HuH-7.5 (cell line): ENCODE data around the gene RNPEPL1.

Experiments used
- DNase-seq: peaks from one replicate; pipeline ENCODE4 v3.0.0; 2011; ENCODE audit warnings: low spot score

The RNPEPL1 gene

DNA sequence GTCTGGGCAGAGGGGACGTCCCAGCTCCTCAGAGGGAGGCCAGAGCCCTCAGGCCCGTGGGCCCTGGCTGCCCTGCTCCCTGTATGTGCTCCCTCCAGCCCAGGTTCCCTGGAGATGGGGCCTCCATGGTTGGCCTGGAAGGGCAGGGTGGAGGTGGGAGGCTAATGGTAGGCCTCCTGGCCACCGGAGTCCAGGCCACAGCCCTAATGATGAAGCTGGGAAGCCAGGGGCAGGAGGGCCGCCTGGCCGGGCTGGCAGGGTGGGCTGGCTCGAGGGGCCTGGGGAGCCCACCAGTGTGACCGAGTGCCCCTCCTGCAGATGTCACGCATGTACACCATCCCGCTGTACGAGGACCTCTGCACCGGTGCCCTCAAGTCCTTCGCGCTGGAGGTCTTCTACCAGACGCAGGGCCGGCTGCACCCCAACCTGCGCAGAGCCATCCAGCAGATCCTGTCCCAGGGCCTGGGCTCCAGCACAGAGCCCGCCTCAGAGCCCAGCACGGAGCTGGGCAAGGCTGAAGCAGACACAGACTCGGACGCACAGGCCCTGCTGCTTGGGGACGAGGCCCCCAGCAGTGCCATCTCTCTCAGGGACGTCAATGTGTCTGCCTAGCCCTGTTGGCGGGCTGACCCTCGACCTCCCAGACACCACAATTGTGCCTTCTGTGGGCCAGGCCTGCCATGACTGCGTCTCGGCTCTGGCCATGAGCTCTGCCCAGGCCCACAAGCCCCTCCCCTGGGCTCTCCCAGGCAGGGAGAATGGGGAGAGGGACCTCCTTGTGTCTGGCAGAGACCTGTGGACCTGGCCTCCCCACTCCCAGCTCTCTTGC is 9.2 kb downstream of the RNPEPL1 start:
- DNase-seq, result no peak

DNA sequence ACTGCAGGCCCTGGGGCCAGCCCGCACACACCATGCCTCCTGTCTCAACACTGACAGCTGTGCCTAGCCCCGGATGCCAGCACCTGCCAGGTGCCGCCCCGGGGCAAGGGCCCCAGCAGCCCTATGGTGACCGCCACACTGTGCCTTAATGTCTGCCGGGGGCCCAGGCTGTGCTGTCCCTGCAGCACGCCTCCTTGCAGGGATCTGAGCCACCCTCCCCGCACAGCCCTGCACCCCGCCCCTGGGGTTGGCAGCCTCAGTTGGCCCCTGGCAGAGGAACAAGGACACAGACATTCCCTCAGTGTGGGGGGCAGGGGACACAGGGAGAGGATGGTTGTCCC is 9.8 kb downstream of the RNPEPL1 start:
- DNase-seq, result no peak

DNA sequence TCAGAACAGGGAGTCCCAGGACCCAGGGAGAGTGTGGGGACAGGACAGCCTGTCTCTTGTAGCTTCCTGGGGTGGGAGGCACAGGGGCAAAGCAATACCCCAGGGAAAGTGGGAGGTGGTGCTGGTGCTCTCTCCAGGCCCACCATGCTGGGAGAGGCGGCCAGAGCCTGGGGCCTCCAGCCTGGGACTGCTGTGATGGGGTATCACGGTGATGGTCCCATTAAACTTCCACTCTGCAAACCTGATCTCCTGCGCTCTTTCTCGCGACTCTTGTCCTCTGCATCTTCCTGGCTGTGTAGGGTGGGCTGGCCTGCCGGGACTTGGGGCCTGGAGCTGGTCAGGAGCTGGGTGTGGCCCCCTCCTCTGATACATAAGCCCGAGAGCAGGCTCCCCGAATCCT is 10.2 kb downstream of the RNPEPL1 start:
- no peak for DNase-seq

DNA sequence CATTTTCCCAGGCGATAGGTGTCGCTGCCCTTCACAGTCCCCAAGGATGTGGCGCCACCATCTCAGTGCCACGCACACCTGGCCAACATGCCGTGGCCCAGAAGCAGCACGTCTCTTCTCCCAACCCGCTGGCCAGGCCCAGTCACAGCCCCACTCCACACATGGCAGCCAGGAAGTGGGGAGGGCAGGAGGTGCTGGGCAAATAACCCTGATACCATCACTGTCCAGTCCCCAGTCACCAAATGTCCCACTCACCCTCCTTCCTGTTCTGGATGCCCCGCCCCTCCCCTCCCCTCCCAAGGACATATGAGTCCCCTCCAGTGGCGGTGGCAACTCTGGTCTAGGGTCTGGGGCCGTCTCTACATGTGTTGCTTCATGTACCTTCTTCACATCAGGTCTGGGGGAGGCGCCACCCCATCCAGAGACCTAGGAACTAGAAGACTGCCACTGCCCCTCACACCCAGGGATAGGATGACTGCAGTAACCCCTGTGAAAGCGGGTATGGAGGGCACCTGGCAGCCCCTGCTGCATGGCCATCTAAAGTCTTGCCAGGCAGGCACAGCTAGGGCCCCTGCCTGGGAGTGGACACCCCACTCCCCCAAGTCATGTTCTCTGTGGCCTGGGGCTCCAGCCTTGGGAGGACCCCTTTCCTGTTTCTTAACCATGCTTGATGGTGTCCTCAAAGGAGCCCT is 10.9 kb downstream of the RNPEPL1 start:
- no peak for DNase-seq

DNA sequence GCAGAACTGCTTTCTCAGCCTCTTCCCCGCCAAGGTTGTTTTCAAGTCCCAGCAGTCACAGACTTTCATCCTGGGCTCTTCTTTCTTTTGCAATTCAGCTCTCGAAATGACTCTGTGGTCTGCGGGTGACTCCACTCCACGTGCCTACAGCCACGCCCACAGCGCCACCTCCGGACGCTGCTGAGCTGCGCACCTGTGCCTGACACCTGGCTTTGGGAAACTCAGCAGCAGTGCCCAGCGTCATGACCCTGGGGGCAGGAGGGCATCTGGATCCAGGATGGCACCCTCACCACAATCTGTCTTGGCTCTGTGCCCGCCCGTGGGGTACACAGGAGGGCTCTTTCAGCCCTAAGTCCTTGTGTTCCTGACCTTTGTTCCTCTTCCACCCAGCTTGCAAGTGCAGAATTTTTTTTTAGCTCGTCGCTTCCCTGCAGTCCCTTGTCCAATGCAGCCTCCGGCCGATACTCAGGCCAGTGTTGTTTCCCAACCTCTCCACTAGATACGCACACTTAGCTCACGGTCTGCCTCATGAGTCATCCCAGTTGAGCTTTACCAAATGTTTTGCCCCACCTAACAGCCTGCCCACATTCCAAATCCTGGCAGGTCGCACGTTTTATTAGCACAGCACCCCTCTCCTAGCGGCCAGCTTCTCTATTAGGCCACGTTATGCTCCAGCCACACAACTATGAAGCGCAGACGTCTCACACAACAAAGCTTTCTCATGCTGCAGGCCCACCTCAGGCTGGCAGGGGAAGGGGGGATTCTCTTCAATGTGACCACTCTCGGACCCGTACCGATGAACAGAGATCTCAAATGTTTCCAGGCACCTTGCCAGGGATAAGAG is 11.7 kb downstream of the RNPEPL1 start:
- DNase-seq, result no peak

DNA sequence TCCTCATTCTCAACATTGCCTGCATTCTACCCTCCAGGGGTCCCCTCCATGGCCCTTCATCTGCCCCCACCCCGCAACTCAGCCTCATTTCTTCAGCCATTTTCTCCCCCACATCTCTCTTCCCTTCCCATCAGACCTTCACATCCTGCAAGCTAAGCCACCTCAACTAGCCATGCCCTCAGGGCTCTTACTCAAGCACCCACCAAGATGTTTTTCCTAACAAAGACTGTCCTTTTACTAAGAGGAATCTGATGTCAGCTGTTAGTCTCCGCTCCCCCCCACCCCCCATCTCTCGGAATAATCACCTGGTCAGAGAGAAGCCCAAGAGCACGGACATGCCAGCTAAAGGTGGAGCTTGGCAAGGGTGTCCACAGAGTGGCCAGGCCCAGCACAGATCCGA is 13.5 kb downstream of the RNPEPL1 start:
- DNase-seq, result no peak

DNA sequence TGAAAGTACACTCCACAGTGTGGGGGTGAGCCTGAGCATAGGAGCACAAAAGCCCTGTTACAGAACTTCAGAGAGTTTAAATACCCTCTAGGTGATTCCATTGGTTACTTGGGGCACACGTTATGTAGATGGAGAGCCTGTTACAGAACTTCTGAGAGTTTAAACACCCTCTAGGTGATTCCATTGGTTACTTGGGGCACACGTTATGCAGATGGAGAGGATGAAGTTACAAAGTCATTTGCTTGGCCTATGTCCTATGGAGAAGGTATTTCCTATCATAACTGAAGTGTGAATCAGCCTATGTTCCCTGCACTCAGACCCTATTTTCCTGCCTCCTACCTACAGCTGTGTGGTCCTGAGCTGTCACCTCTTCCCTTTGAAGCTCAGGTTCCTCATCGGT is 14.5 kb downstream of the RNPEPL1 start:
- no peak for DNase-seq

DNA sequence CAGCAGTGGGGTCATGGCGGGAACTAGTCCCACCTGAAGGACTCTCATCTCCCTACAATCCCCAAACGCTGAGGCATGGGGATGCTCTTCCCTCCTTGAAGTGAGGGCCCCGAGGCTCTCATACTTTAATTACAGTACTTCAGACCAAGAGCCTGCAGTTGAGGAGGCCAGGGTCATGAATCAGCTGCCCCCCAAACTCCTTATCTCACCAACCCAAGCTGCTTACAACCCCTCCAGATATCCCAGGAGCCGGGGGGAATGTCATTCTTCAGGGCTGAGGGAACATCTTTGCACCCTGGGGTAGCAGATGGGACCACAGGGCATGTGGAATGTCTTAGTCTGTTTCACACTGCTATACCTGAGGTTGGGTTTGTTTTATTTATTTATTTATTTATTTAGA is 15.5 kb downstream of the RNPEPL1 start:
- no peak for DNase-seq

DNA sequence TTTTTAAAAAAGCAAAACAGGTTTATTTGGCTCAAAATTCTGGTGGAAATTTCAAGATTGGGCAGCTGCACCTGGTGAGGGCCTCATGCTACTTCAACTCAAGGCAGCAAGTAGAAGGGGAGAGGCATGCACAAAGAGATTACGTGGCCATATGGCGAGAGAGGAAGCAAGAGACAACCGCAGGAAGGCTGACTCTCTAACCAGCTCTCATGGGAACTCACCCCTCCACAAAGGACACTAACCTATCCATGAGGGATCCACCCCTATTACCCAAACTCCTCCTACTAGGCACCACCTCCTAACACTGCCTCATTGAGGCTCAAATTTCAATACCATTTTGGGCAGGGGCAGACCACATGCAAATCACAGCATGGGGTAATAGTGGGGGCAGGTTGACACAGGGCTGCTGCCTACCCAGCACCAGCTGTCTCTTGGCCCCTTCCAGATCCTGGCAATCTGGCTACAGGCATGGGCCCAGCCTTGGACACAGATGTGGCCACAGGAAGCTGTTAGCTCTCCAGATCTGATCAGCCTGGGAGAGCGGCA is 16.3 kb downstream of the RNPEPL1 start:
- DNase-seq, result no peak

DNA sequence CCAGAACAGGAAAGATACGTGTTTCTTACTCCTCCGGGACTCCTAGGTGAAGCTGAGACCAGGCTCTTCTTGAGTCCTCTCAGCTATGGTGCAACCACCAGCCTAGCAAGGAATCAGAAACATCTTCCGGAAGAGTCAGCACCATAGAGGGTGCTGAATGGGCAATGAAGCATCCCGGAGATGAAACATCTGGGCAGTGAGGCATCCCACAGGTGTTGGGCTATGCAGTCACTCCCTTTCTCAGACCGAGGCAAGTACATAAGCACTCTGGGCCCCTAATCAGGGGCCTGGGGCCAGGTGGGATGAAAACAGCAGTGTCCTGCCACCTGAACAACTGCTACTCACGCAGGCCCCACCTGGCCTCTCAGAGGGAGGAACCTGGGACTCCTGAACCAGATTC is 16.8 kb downstream of the RNPEPL1 start:
- DNase-seq, result no peak

DNA sequence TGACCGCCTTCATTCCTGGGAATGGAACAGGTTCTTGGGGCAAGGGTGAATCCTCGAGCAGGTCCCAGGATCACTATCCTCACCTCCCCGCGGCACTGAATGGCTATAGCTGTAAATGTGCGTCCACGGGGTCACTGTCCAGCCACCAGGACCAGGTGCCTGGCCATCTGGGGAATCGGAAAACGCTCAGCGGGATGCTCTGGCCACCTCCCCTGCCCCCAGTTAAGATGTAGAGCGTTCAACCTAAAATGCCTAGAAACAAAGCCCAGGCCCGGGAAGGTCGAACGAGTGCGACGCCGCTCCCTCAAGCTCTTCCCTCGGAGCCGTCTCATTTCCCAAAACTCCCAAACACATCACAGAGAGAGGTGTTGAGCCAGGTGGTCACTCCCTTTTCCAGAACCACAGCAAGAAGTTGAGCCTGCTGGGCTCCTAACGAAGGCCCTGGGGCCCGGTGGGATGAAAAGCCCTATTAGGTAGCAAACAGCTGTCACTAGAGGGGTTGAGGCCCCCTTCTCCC is 17.5 kb downstream of the RNPEPL1 start:
- no peak for DNase-seq

DNA sequence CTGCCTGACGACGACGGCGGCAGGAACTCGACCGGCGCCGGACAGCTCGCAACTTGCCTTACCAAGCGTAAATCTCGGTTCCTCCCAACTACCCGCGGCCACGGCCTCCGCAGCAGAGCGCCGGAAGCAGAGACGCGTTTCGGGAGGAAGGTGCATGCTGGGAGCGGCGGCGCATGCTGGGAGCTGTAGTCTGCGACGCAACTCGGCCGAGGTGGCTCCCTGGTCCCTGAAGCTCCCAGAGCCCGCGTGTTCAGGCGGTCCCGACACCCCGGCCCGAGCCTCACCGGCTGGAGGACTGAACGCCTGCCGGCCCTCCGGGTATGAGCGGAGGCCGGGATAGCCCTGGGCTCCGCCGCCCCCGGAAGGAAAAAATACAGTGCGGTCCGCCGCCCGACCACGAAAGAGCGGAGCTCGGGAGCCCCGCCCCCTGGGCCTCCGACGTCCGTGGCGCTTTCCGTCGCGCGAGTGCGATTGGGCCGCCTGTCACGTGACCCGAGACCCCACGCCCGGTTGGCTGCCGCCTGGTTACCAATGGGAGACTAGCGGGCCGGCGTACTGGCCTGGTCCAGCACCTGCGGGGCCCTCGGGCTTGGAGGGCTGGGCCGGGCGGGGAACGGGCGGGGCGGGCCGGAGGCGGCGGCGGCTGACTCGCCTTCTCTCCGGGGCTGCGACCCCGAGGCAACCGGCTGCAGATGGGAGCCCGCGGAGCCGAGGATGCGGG is 18.1 kb downstream of the RNPEPL1 start, which contains the start of gene CAPN10:
Gene CAPN10 (plus strand): TSS at position 537 of the 721 bp plus-strand sequence. CDS start 178 bp downstream, at position 715.
- DNase-seq, result peak; percentile 97

DNA sequence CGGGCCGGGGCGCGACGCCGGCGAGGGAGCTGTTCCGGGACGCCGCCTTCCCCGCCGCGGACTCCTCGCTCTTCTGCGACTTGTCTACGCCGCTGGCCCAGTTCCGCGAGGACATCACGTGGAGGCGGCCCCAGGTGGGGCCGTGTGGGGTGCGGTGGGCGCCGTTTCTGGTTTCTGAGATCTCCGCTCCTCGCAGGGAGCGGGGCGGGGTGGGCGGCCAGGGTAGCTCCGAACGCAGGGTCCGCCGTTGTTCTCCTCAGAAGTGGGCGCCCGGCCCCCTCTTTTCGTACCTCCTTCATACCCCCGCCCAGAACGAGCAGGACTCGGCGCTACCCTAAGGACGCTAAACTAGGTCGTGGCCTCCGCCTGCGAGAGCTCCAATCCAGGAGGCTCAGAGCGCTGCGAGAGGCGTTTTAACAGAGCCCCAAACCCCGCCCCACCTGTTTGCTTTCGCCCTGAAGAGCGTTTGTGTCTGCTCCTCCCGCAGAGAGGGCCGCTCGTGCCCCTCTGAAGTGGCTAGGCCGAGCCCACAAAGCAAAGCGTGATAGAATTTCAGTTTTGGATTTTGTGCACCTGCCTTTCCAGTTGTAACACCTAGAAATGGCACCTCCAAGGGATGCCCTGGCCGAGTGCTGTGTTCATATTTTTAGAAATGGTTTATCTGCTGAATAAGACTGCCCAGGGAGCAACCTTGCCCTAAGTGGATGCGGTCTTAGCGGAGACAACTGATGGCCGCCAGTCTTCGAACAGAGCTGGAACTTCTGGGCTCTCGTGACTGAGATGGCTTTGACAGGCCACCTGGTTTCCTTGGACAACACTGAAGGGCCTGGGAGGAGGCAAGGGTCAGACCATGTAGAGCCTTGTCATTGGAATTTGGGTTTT is 18.9 kb downstream of the RNPEPL1 start:
- peak; percentile 75 for DNase-seq

DNA sequence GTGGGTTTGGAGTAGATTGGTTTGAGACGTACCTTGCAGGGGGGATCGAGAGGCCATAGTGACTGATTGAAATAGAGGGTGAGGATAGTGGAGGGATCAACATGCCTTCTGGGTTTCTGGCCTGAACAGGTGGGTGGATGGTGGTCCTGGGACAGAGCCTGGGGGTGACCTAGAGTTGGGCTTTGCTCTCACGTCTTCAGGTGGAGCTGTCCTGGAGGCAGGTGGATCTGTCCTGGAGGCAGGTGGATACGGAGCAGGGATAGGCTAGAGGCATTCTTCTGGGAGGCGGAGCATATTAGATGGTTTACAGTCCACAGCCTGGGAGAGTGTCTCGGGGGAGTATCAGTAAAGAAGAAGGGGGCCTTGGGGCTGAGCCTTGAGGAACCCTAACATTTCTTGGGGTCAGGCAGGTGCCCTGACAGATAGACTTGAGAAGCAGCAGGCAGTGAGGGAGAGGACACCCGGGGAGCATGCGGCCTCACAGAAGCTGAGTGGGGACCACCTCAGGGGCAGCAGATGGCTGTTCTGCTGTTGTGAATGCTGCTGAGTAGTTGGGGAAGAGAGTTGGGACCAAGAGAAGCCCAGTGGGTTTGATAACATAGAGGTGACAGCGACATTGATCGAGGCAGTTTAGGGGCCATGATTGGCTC is 19.8 kb downstream of the RNPEPL1 start:
- no peak for DNase-seq

DNA sequence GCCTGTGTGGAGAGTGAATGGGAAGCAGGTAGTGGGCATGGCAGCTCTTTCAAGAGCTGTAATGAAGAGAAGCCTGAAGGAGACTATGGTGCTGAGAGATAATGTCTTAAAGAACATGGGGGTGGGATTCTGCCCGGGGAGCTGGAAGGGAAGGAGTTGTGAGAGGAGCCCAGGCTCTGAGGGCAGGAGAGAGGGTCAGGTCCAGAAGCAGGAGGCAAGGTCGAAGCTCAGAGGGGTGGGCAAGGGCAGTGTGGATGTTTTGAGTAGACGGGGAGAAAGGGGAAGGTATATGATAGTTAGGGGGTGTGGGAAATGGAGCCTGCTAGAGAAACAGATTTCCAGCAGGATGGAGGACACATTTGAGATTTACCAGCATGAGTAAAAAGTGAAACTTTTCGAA is 20.4 kb downstream of the RNPEPL1 start:
- DNase-seq, result no peak

DNA sequence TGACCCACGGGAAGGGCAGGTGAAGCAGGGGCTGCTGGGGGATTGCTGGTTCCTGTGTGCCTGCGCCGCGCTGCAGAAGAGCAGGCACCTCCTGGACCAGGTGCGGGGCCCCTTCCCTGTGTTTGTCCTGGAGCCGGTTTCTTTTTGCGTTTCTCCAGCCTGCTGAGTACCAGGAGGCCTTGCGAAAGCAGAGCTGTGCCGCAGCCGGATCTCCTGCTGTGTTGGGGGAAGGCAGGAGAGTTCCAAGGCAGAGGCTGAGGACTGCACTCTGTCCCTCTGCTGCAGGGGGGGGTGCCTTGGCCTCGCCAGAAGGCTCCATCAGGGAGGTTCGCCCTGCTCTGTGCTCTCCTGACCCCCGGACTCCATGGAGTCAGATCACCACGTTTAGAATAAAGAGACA is 21.1 kb downstream of the RNPEPL1 start:
- no peak for DNase-seq

DNA sequence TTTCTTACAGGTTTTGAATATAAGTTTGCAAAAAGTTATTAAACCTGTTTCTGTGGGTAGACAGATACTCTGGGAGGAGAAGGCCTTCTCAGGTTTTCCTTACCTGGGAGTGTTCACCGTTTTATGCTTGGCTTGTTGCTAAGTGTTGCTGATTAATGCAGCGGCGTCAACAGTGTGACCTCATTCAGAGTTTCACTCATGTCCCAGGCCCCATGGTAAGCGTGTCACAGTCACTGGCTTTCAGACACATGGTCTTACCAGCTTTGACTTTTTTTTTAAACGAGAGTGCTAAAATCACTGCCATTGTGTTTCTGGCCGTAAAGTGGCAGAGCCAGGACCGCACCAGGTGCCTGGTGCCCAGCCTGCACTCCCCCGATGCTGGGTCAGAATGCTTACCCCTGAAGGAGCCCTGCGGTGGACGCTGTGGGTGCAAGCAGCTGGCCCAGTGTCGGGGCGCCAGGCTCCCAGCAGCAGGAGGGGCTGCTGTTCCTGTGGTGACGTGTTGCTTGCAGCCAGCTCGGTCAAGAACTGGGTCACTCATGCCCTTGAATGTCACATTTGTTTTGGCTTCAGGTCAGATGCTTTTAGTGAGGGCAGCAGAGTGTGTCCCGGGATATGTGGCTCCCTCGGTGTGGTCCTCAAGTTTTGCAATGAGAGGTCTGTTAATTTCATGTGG is 21.7 kb downstream of the RNPEPL1 start:
- DNase-seq, result no peak

DNA sequence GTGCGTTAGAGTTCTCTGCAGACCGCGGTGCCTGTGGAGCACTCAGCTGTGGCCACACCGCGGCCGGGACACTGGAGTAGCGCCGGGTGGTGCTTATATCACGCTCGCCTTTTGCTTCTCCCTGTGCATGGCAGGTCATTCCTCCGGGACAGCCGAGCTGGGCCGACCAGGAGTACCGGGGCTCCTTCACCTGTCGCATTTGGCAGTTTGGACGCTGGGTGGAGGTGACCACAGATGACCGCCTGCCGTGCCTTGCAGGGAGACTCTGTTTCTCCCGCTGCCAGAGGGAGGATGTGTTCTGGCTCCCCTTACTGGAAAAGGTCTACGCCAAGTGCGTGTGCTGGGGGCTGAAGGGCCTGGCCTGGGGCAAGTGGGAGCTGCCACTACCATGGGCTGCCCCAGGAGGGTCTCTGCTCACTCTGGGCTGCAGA is 22.4 kb downstream of the RNPEPL1 start:
- DNase-seq, result no peak

DNA sequence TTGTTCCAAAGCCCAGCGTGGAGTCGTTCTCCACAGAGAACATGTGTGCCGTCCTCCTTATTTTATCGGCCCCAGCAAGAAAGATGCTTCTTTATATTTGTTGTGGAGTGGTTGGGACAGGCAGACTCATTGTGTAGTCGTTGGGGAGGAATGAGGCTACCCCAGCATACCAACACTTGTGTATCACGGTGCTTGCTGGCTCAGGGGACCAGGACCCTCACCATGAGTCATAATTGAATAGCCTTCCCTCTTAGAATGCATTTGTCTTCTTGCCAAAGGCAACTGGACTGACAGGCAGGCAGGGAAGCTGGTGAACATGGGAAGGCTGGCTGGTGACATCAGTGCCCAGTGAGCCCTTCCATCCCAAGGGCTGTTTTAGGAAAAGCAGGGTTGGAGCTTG is 22.9 kb downstream of the RNPEPL1 start:
- no peak for DNase-seq
